PC-9 (cell line): Measurements from ENCODE around the gene GPATCH2L. TPM values are rescaled to one million over a fixed set of nuclear protein-coding genes. Genes with fewer than 3 reads are reported as not detected.

Source experiments
- BruUV-seq: library from RNA; stranded (reverse); fragments of 400-500 nt; replicated peaks from 2 replicates; lab custom pipeline; 2021; lab: Mats Ljungman, UMichigan
- CTCF ChIA-PET: fragments of 300-600 bp; sonication (Branson Sonifier 250); formaldehyde crosslinking; loops from one replicate; lab custom pipeline; 2022; ENCODE audit warnings: antibody characterized with exemption; lab: Charles Lee
- POLR2A ChIA-PET: fragments of 300-600 bp; sonication (Branson Sonifier 250); formaldehyde crosslinking; loops from one replicate; lab custom pipeline; 2022; ENCODE audit warnings: antibody characterized with exemption; ENCODE audit not compliant: unreplicated experiment; lab: Charles Lee
- DNase-seq, 2 experiments: peaks; one replicate each; pipeline versions ENCODE4 v3.0.0 to v3.0.0-alpha.2; 2015 to 2022; ENCODE audit warnings: mixed read lengths in 1 of 2
- H2AFZ ChIP-seq: fragments of 200-600 bp; sonication (generic); 2 replicates; pipeline ENCODE4 v1.8.1; 2017; ENCODE audit warnings: antibody characterized with exemption
- H3F3A ChIP-seq: fragments of 200-600 bp; sonication (generic); 2 replicates; pipeline ENCODE4 v1.8.1; 2017; ENCODE audit warnings: antibody characterized with exemption, mild to moderate bottlenecking, low read depth; ENCODE audit not compliant: insufficient read depth
- H3K27ac ChIP-seq: fragments of 200-600 bp; sonication (generic); 2 replicates; pipeline ENCODE4 v1.6.1; 2016; ENCODE audit warnings: mixed run types
- H3K27me3 ChIP-seq: fragments of 200-600 bp; sonication (generic); 2 replicates; pipeline ENCODE4 v1.6.1; 2016; ENCODE audit warnings: low read depth, mixed run types; ENCODE audit not compliant: insufficient read depth
- H3K36me3 ChIP-seq: fragments of 200-600 bp; sonication (generic); 2 replicates; pipeline ENCODE4 v1.6.1; 2016; ENCODE audit warnings: low read depth, mixed run types
- H3K4me1 ChIP-seq: fragments of 200-600 bp; sonication (generic); replicated peaks from 2 replicates; pipeline ENCODE4 v1.6.1; 2016; ENCODE audit warnings: mixed run types; ENCODE audit not compliant: insufficient read depth
- H3K4me2 ChIP-seq: fragments of 200-600 bp; sonication (generic); 2 replicates; pipeline ENCODE4 v1.6.1; 2017; ENCODE audit warnings: mixed run types
- H3K4me3 ChIP-seq: fragments of 200-600 bp; sonication (generic); 2 replicates; pipeline ENCODE4 v1.6.1; 2016; ENCODE audit warnings: mixed run types
- H3K79me2 ChIP-seq: fragments of 200-600 bp; sonication (generic); 2 replicates; pipeline ENCODE4 v1.6.1; 2017; ENCODE audit warnings: low read depth, mixed run types
- H3K9me2 ChIP-seq: fragments of 200-600 bp; sonication (generic); 2 replicates; pipeline ENCODE4 v1.8.1; 2017; ENCODE audit warnings: mild to moderate bottlenecking; ENCODE audit not compliant: insufficient read depth
- H3K9me3 ChIP-seq: fragments of 200-600 bp; sonication (generic); 2 replicates; pipeline ENCODE4 v1.8.1; 2016; ENCODE audit warnings: low read depth; ENCODE audit not compliant: insufficient read depth
- H4K20me1 ChIP-seq: fragments of 200-600 bp; sonication (generic); 2 replicates; pipeline ENCODE4 v1.8.1; 2017; ENCODE audit not compliant: insufficient read depth
- CTCF ChIP-seq: fragments of 200-600 bp; sonication (generic); conservative IDR thresholded peaks from 2 replicates; pipeline ENCODE4 v1.6.1; 2017; ENCODE audit warnings: mixed run types, antibody characterized with exemption, mild to moderate bottlenecking, moderate library complexity
- EZH2 ChIP-seq: fragments of 200-600 bp; sonication (generic); IDR thresholded peaks from 2 replicates; pipeline ENCODE4 v1.8.0; 2017; ENCODE audit warnings: antibody characterized with exemption, low read depth
- intact Hi-C: fragments of 100-400 bp; cut with micrococcal nuclease; formaldehyde crosslinking; loops from one replicate; pipeline ENCODE4 v1.10.0; 2022; ENCODE audit not compliant: unreplicated experiment
- total RNA-seq: library from RNA; stranded (reverse); gene quantifications from 2 replicates; pipeline ENCODE4 v1.2.3, GENCODE V29; 2021

Gene GPATCH2L
- total RNA-seq, 1 experiment from 2014 or later = 124 TPM

GRCh38 chr14:76143642-76144041 is 8.1 kb upstream of the GPATCH2L start:
- no peak for TF ChIP-seq CTCF
- POLR2A ChIA-PET = no interaction called here
- H3K36me3 ChIP-seq = no peaks in the 10 kb centered on the region; the same call in 1 of the 2 replicates
- no peaks in the 10 kb centered on the region for H3K4me1 ChIP-seq
- CTCF ChIA-PET = no interaction called here
- no peaks in the 10 kb centered on the region for H3K9me2 ChIP-seq
- DNase-seq = no peak
- no TSS peak for BruUV-seq
- H3K27ac ChIP-seq = no peak overlapping the region
- H2AFZ ChIP-seq = no peak overlapping the region
- no peaks in the 10 kb centered on the region for H3K79me2 ChIP-seq
- intact Hi-C loops = no loop called here
- no peak overlapping the region for H3K4me2 ChIP-seq
- no peaks in the 10 kb centered on the region for H4K20me1 ChIP-seq
- no peaks in the 10 kb centered on the region for H3F3A ChIP-seq
- no peak overlapping the region for H3K4me3 ChIP-seq
- peaks cover 92% of the 10 kb centered on the region for H3K27me3 ChIP-seq
- H3K9me3 ChIP-seq = peaks cover 10% of the 10 kb centered on the region

DNA sequence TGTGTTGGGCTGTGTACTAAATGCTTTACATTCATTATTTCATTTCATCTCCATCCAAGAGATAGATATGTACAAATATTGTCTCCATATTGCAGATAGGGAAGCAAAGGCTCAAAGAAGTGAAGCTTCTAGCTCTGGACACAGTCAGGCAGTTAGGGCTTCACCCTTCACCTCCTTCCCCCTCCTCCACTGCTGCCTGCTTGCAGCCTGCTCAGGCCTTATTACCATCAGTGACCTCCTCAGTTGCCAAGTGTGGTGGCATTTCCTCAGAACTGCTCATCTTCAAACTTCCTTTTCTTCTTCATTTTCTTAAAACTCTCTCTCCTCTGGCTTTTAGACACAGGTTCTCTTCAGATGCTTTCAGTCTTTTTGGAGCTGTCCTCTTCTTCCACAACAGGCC is 4.7 kb upstream of the GPATCH2L start:
- Histone ChIP-seq H3K9me2 (no peaks in the 10 kb centered on the region), H3K9me3 (peaks cover 10% of the 10 kb centered on the region), H3K4me2 (no peak overlapping the region), H2AFZ (no peak overlapping the region), H3K79me2 (peaks cover under 1% of the 10 kb centered on the region), H3K27me3 (peaks cover 85% of the 10 kb centered on the region), H3K27ac (no peak overlapping the region), H4K20me1 (no peaks in the 10 kb centered on the region), H3K4me1 (0 out of 2 replicates have a peak, but pooled peaks cover 4% of the 10 kb centered on the region), H3K4me3 (no peak overlapping the region), H3F3A (no peaks in the 10 kb centered on the region), H3K36me3 (no peaks in the 10 kb centered on the region; the same call in 1 of the 2 replicates)
- POLR2A ChIA-PET = no interaction called here
- intact Hi-C loops = no loop called here
- CTCF ChIA-PET = no interaction called here
- DNase-seq = no peak
- TF ChIP-seq EZH2 (no peak), CTCF (no peak)
- BruUV-seq = no TSS peak

- ChIA-PET POLR2A (no interaction called here), CTCF (interaction anchor here (0.6 kb wide), 1 partner anchor 166 kb away, joined by 3 read pairs; no protein-coding TSS in a partner anchor)
- H3K36me3 ChIP-seq = 0 out of 2 replicates have a peak, but pooled peaks cover under 1% of the 10 kb centered on the region
- no peak overlapping the region for H3K4me2 ChIP-seq
- peaks cover 17% of the 10 kb centered on the region for H4K20me1 ChIP-seq
- no peak for TF ChIP-seq EZH2
- TF ChIP-seq CTCF = no peak
- no peak for DNase-seq
- H3K9me2 ChIP-seq = no peaks in the 10 kb centered on the region
- no peak overlapping the region for H2AFZ ChIP-seq
- BruUV-seq = no TSS peak
- no peaks in the 10 kb centered on the region; the same call in 1 of the 2 replicates for H3K9me3 ChIP-seq
- peaks cover 16% of the 10 kb centered on the region for H3K4me1 ChIP-seq
- H3K4me3 ChIP-seq = no peak overlapping the region
- peaks cover 23% of the 10 kb centered on the region for H3K79me2 ChIP-seq
- H3K27me3 ChIP-seq = peaks cover 63% of the 10 kb centered on the region
- no peak overlapping the region for H3K27ac ChIP-seq
- intact Hi-C loops = no loop called here
- H3F3A ChIP-seq = no peaks in the 10 kb centered on the region
These were observed 2.5 kb upstream of the GPATCH2L start for GRCh38 chr14:76149196-76149595.
